ENCODE data around the gene C2.
"Not testable (repeated sequence)": the region's sequence is repeated elsewhere in the genome, so short reads cannot be mapped to it uniquely, and the experiment has no call there.

DNA sequence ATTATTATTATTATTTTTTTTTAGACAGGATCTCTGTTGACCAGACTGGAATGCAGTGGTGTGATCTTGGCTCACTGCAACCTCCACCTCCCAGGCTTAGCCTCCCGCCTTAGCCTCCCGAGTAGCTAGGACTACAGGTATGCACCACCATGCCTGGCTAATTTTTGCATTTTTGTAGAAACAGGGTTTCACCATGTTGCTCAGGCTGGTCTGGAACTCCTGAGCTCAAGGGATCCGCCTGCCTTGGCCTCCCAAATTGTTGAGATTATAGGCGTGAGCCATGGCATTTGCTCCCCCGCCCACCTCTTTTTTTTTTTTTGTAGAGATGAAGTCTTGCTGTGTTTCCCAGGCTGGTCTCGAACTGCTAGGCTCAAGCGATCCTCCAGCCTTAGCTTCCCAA, 18.2 kb upstream of the C2 start:
- TF ChIP-seq, protein P1, sequence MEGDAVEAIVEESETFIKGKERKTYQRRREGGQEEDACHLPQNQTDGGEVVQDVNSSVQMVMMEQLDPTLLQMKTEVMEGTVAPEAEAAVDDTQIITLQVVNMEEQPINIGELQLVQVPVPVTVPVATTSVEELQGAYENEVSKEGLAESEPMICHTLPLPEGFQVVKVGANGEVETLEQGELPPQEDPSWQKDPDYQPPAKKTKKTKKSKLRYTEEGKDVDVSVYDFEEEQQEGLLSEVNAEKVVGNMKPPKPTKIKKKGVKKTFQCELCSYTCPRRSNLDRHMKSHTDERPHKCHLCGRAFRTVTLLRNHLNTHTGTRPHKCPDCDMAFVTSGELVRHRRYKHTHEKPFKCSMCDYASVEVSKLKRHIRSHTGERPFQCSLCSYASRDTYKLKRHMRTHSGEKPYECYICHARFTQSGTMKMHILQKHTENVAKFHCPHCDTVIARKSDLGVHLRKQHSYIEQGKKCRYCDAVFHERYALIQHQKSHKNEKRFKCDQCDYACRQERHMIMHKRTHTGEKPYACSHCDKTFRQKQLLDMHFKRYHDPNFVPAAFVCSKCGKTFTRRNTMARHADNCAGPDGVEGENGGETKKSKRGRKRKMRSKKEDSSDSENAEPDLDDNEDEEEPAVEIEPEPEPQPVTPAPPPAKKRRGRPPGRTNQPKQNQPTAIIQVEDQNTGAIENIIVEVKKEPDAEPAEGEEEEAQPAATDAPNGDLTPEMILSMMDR (IDR thresholded peaks at IDR 0.05), result not testable (repeated sequence)
- not testable (repeated sequence) for TF ChIP-seq POLR2A (IDR thresholded peaks at IDR 0.05)

All from adrenal gland (tissue), 5 donors.